HuH-7.5 (cell line): ENCODE data around the gene PAPPA.

ENCODE experiments used
- DNase-seq: peaks from one replicate; pipeline ENCODE4 v3.0.0; 2011; ENCODE audit warnings: low spot score

The PAPPA gene, protein sequence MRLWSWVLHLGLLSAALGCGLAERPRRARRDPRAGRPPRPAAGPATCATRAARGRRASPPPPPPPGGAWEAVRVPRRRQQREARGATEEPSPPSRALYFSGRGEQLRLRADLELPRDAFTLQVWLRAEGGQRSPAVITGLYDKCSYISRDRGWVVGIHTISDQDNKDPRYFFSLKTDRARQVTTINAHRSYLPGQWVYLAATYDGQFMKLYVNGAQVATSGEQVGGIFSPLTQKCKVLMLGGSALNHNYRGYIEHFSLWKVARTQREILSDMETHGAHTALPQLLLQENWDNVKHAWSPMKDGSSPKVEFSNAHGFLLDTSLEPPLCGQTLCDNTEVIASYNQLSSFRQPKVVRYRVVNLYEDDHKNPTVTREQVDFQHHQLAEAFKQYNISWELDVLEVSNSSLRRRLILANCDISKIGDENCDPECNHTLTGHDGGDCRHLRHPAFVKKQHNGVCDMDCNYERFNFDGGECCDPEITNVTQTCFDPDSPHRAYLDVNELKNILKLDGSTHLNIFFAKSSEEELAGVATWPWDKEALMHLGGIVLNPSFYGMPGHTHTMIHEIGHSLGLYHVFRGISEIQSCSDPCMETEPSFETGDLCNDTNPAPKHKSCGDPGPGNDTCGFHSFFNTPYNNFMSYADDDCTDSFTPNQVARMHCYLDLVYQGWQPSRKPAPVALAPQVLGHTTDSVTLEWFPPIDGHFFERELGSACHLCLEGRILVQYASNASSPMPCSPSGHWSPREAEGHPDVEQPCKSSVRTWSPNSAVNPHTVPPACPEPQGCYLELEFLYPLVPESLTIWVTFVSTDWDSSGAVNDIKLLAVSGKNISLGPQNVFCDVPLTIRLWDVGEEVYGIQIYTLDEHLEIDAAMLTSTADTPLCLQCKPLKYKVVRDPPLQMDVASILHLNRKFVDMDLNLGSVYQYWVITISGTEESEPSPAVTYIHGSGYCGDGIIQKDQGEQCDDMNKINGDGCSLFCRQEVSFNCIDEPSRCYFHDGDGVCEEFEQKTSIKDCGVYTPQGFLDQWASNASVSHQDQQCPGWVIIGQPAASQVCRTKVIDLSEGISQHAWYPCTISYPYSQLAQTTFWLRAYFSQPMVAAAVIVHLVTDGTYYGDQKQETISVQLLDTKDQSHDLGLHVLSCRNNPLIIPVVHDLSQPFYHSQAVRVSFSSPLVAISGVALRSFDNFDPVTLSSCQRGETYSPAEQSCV (N-terminal part only)

GRCh38 chr9:116153765-116154333, at the start of gene PAPPA:
PAPPA (plus strand) TSS chr9:116153791; CDS start chr9:116154173, 382 bp downstream.
- no peak for DNase-seq

- no peak for DNase-seq
Observed at GRCh38 chr9:116103976-116104820, 49.4 kb upstream of the PAPPA start.

DNA sequence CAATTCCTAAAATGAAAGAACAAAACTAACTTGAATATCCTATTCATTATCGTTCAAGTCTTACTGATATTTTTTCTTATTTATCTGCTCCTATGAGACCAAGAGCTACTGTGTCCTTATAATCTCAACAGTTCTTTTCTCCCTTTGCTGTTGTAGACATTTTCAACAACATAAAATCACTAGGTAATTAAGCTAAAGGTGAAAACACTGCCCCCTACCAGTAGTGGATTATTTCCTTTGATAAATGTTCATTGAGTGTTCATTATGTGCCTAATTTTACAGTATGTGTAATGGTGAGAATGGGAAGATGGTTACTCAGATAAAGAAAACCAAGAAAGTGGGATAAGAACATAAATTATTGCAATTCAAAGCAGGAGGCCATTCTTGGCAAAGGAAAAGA, 41.4 kb upstream of the PAPPA start:
- no peak for DNase-seq

DNA sequence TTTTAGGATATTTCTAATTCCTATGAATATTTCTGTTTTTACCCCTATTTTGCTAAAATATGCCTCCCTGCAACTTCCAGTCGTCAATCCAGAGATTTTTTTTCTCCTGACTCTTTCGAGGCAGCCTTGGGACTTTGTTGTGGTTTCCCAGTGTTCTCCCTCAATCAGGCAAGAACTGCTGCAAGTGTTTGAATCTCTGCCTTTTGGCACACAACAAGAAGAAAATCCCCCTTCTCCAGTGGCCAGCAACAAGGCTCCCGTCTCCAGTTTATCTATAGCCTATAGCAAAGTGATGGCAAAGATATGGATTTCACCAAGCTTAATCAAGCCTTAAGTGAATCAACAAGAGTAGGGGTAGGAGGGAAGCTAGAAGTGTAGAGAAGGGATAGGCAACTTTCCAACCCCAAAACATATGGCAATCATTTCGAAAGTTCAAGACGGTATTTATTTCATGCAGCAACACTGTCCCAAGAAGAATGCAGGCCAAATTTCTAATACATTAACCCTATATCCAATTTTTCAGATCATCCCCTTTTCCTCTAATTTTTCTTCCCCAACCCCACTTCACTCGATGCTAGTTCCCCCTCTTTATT, 37.7 kb upstream of the PAPPA start:
- no peak for DNase-seq

DNA sequence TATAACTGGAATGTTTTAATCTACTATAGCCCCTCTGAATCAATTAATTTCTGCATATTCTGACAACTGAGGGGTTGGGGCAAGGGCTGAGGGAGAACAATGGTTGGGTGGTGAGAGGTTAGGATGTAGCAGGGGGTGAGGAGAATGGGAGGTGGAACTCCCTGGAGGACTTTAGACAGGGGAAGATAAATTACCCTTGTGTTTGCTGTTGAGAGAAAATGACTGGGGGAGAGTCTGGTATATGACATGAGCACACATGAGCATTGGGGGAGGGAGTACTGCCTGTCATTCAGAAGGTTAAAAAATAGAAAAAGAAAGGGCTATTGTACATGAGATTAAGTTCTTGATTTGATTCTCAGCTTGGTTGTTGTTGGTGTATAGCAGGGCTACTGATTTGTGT, 37.2 kb upstream of the PAPPA start:
- no peak for DNase-seq

- DNase-seq: no peak
Observed at GRCh38 chr9:116123171-116123570, 30.4 kb upstream of the PAPPA start.

DNA sequence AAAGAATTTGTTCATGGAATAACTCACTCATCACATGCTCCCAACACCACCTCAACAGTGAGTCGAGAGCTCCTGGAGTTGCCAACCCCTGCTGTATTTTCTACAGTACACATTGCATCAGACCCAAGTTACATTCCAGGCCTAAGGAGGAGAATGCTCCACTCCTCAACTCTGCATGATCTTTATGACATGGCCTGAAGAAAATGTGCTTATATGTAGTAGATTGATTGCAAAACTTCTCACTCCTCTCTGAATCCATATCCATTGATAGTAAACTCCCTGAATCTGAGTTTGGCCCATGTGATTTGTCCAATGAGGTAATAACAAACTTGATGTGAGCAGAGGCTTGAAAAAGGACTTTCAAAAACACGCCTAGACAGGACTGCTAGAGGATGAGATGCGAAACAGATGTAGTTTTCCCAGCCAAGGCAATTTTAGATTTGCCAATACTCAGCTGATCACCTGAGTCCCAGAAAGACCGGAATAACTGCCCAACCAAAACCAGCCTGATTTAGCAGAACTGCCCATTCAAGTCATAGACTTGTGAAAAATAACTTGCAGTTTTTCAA, 29.0 kb upstream of the PAPPA start:
- DNase-seq: no peak

GRCh38 chr9:116133163-116133562, 20.4 kb upstream of the PAPPA start:
- no peak for DNase-seq

- no peak for DNase-seq
Observed at GRCh38 chr9:116134975-116135374, 18.6 kb upstream of the PAPPA start.

DNA sequence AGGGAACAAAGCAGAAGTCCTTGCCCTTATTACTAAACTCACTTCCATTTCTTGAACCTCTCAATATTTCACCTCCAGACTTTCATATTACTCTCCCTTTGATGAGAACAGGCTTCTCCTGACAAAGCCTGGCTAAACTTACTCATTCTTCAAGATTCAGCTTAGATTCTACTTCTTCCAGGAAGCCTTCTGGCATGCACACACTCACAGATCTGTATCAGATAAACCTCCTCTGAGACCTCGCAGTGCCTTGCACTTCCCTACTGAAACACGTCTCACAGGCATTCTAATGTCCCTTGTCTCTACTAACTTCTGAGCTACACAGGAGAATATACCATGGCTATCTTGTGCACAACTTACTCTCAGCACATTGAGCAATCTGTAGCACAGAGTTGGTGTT, 16.6 kb upstream of the PAPPA start:
- no peak for DNase-seq

DNA sequence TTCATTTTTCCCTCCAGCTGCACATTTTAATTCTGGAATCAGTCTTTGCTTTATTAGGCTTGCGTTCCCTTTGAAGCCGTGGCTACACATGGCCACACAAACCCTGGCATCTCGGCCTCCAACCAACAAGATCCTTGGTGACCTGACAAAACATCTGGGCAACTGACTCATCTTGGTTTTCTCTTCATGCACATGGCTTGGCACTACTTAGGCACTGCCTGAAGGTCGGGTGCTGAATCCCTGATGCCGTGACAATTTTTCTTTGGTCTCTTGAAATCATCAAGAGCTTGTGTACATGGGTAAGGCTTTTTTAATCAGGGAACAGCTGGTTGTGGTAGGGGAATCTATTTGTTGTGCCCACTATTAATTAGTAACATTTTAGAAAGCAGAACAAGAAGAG, 16.0 kb upstream of the PAPPA start:
- DNase-seq: no peak

DNA sequence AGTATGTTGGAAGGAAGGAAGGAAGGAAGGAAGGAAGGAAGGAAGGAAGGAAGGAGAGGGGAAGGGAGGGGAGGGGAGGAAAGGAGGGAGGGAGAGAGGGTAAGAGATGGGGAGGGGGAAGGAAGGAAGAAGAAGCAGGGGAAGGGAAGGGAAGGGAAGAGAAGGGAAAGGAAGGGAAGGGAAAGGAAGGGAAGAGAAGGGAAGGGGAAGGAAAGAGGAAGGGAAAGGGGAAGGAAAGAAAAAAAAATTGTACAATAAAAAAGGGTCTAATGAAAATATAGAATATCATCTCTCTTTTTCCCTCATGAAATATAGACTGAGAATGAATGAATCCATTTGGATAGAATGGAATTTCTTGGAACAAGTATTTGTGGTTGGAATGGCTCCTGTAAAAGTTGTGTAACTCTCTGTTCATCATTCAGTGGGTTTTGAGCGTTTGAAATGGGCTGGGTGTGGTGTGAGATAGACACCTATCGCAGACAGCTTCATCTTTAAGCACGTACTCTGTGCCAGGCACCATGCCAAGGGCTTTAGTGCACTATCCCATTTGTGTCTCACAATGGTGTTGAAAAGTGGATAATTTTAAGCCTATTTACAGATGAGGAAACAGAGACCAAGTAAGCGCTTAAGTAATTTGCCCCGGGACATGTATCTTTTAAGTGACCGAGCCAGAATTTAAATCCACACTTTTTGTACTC, 11.6 kb upstream of the PAPPA start:
- no peak for DNase-seq

DNA sequence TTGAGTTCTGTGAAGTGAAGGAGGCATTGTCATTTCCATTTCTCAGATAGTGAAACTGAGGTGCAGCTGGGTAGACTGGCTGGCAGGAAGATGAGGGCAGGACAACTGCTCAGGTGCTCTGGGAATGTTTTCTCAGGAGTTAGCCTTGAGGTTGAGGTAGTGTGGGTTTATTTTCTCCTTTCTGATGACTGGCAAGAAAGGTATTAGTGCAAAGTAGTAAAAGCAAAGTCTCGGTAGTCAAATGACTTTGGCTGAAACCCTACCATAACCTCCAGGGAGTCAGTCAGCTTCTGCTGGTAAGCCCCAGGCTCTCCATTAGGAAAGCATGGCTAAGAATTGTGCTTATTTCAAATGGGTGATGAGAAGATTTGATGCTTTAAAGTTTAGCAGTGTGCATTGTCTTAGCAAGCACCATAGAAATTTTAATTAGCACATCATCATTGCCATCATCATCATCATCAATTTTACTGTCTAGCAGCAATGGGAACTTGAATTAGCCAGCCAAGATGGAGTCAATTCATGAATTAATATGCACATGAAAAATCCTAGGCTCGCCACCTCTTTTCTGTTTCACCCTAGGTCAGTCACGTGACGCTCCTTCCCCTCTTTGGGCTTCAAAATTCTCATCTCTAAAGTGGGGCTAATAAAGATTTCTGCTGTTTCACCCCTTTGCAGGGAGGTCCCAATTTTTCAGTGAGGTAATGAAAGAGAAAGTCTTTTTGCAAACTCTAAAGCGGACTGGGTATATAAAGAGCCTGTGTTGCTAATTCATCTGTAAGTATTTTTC, 10.7 kb upstream of the PAPPA start:
- DNase-seq: no peak

DNA sequence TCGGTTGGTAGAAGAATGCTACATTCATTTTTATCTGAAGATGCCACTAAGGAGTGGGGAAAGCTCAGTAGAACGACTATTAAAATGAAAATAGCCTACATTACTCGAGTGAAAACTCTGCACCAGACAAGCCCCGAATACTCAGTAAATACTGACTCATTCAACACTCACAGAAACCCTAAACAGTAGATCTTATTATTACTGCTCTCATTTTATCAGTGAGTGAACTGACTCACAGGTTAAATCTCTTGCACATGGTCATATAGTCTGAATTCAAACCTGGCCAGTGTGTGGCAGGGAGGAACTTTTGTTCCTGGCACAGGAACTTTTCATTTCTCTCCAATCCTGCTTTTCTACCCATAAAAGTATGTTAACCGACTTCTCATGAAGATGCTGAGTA, 9.6 kb upstream of the PAPPA start:
- DNase-seq: no peak

GRCh38 chr9:116144555-116144954, 9.0 kb upstream of the PAPPA start:
- DNase-seq: no peak

GRCh38 chr9:116145036-116145435, 8.6 kb upstream of the PAPPA start:
- DNase-seq: no peak

- no peak for DNase-seq
Observed at GRCh38 chr9:116147821-116148220, 5.8 kb upstream of the PAPPA start.

- DNase-seq: no peak
Observed at GRCh38 chr9:116149844-116150243, 3.7 kb upstream of the PAPPA start.

GRCh38 chr9:116151199-116151598, 2.4 kb upstream of the PAPPA start:
- DNase-seq: no peak
